NOMO-1 (cell line): Measurements from ENCODE around the gene FILIP1L.

Source experiments
- DNase-seq, 2 experiments: peaks; one replicate each; lab custom pipeline; 2025; ENCODE audit not compliant: unreplicated experiment in 2 of 2; lab: John Stamatoyannopoulos, UW

The FILIP1L gene

GRCh38 chr3:100045696-100046095, 68.6 kb downstream of the FILIP1L start:
- no peak for DNase-seq

- peak; percentile 87 to 97 for DNase-seq
Measured at GRCh38 chr3:100044369-100044768, 69.9 kb downstream of the FILIP1L start.

GRCh38 chr3:100043271-100043670, 71.0 kb downstream of the FILIP1L start:
- DNase-seq = peak; percentile 59 to 80

GRCh38 chr3:100042166-100042981, 71.9 kb downstream of the FILIP1L start:
- no peak for DNase-seq

- no peak for DNase-seq
Measured at GRCh38 chr3:100041328-100041749, 73.0 kb downstream of the FILIP1L start.

GRCh38 chr3:100040451-100041225, 73.7 kb downstream of the FILIP1L start:
- no peak for DNase-seq

GRCh38 chr3:100039075-100039474, 75.2 kb downstream of the FILIP1L start:
- DNase-seq = no peak

GRCh38 chr3:100033903-100034471, 80.3 kb downstream of the FILIP1L start:
- DNase-seq = no peak

- no peak for DNase-seq
Measured at GRCh38 chr3:100033184-100033583, 81.1 kb downstream of the FILIP1L start.

- DNase-seq = no peak
Measured at GRCh38 chr3:100032243-100032642, 82.1 kb downstream of the FILIP1L start.

- DNase-seq = no peak
Measured at GRCh38 chr3:100030914-100031425, 83.3 kb downstream of the FILIP1L start.

GRCh38 chr3:100030346-100030745, 84.0 kb downstream of the FILIP1L start:
- no peak for DNase-seq

GRCh38 chr3:100029689-100030088, 84.6 kb downstream of the FILIP1L start:
- DNase-seq = no peak

GRCh38 chr3:100029052-100029451, 85.2 kb downstream of the FILIP1L start:
- no peak for DNase-seq

GRCh38 chr3:100027321-100027720, 87.0 kb downstream of the FILIP1L start:
- DNase-seq = no peak

- DNase-seq = no peak
Measured at GRCh38 chr3:100024520-100025303, 89.6 kb downstream of the FILIP1L start.

- no peak for DNase-seq
Measured at GRCh38 chr3:100023595-100023994, 90.7 kb downstream of the FILIP1L start.

- no peak for DNase-seq
Measured at GRCh38 chr3:100023150-100023549, 91.2 kb downstream of the FILIP1L start.

GRCh38 chr3:100022506-100022905, 91.8 kb downstream of the FILIP1L start:
- no peak for DNase-seq

- no peak for DNase-seq
Measured at GRCh38 chr3:100020876-100021644, 93.2 kb downstream of the FILIP1L start.
